KMS-11 (cell line): Measurements from ENCODE around the gene SLC26A8.

Source experiments
- H2AFZ ChIP-seq: fragments of 200-600 bp; sonication (generic); 2 replicates; pipeline ENCODE4 v1.6.1; 2016; ENCODE audit warnings: antibody characterized with exemption, mixed run types, low read depth
- H3K27ac ChIP-seq: fragments of 200-600 bp; sonication (generic); 2 replicates; pipeline ENCODE4 v1.6.1; 2016; ENCODE audit warnings: mild to moderate bottlenecking, mixed run types
- H3K27me3 ChIP-seq: fragments of 200-600 bp; sonication (generic); 2 replicates; pipeline ENCODE4 v1.6.1; 2017; ENCODE audit warnings: mild to moderate bottlenecking, low read depth, mixed run types, moderate library complexity; ENCODE audit not compliant: insufficient read depth
- H3K36me3 ChIP-seq: fragments of 200-600 bp; sonication (generic); 2 replicates; pipeline ENCODE4 v1.6.1; 2017; ENCODE audit warnings: mild to moderate bottlenecking, mixed run types; ENCODE audit not compliant: insufficient read depth
- H3K4me1 ChIP-seq: fragments of 200-600 bp; sonication (generic); 2 replicates; pipeline ENCODE4 v1.6.1; 2016; ENCODE audit warnings: mild to moderate bottlenecking, low read depth, mixed run types; ENCODE audit not compliant: poor library complexity, severe bottlenecking
- H3K4me2 ChIP-seq: fragments of 200-600 bp; sonication (generic); 2 replicates; pipeline ENCODE4 v1.7.0; 2016; ENCODE audit warnings: mild to moderate bottlenecking, mixed run types
- H3K4me3 ChIP-seq: fragments of 200-600 bp; sonication (generic); IDR thresholded peaks from 2 replicates; pipeline ENCODE4 v1.6.1; 2017; ENCODE audit warnings: low read depth, low read length, mixed read lengths; ENCODE audit not compliant: insufficient read depth
- H3K79me2 ChIP-seq: fragments of 200-600 bp; sonication (generic); 2 replicates; pipeline ENCODE4 v1.6.1; 2016; ENCODE audit warnings: low read depth, mixed run types; ENCODE audit not compliant: insufficient read depth
- H3K9ac ChIP-seq: fragments of 200-600 bp; sonication (generic); 2 replicates; pipeline ENCODE4 v1.6.1; 2016; ENCODE audit warnings: mild to moderate bottlenecking, mixed run types
- H4K20me1 ChIP-seq: fragments of 200-600 bp; sonication (generic); 2 replicates; pipeline ENCODE4 v1.6.1; 2016; ENCODE audit warnings: mild to moderate bottlenecking, mixed run types; ENCODE audit not compliant: insufficient read depth
- TF ChIP-seq, protein P1 (sequence below): fragments of 200-600 bp; sonication (generic); conservative IDR thresholded peaks from 2 replicates; pipeline ENCODE4 v1.6.1; 2017; ENCODE audit warnings: low read depth, mild to moderate bottlenecking, antibody characterized with exemption, low read length, moderate library complexity, mixed read lengths

The SLC26A8 gene

DNA sequence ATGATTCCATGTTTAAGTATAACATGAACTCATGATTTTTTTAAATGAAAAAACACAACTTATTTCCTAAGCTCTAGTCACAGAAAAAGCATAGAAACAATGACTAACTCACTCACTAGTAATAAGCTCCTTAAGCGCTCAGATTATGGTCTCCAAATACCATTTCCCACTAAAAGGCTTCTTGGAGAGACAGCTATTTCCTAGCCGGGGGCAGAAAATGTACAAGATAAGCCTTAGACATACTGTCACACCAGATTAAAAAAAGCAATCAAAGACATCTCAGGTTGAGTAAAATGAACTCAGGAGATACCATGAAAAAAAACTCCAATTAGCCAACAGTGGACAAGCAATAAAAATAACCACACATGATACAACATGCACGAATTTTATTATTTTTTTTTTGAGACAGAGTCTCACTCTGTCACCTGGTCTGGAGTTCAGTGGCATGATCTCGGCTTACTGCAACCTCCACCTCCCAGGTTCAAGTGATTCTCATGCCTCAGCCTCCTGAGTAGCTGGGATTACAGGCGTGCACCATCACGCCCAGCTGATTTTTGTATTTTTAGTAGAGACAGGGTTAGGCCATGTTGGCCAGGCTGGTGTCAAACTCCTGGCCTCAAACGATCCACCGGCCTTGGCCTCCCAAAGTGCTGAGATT, 118.5 kb downstream of the SLC26A8 start:
- Histone ChIP-seq H3K36me3 (no peaks in the 10 kb centered on the region; the same call in 1 of the 2 replicates), H3K27me3 (no peaks in the 10 kb centered on the region), H4K20me1 (no peaks in the 10 kb centered on the region; the same call in 1 of the 2 replicates), H3K4me2 (no peak overlapping the region), H2AFZ (no peak overlapping the region), H3K79me2 (peaks cover 92% of the 10 kb centered on the region), H3K27ac (no peak overlapping the region), H3K4me3 (no peak overlapping the region), H3K9ac (no peak overlapping the region), H3K4me1 (peaks cover 8% of the 10 kb centered on the region)
- TF ChIP-seq, protein P1, sequence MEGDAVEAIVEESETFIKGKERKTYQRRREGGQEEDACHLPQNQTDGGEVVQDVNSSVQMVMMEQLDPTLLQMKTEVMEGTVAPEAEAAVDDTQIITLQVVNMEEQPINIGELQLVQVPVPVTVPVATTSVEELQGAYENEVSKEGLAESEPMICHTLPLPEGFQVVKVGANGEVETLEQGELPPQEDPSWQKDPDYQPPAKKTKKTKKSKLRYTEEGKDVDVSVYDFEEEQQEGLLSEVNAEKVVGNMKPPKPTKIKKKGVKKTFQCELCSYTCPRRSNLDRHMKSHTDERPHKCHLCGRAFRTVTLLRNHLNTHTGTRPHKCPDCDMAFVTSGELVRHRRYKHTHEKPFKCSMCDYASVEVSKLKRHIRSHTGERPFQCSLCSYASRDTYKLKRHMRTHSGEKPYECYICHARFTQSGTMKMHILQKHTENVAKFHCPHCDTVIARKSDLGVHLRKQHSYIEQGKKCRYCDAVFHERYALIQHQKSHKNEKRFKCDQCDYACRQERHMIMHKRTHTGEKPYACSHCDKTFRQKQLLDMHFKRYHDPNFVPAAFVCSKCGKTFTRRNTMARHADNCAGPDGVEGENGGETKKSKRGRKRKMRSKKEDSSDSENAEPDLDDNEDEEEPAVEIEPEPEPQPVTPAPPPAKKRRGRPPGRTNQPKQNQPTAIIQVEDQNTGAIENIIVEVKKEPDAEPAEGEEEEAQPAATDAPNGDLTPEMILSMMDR = no peak

DNA sequence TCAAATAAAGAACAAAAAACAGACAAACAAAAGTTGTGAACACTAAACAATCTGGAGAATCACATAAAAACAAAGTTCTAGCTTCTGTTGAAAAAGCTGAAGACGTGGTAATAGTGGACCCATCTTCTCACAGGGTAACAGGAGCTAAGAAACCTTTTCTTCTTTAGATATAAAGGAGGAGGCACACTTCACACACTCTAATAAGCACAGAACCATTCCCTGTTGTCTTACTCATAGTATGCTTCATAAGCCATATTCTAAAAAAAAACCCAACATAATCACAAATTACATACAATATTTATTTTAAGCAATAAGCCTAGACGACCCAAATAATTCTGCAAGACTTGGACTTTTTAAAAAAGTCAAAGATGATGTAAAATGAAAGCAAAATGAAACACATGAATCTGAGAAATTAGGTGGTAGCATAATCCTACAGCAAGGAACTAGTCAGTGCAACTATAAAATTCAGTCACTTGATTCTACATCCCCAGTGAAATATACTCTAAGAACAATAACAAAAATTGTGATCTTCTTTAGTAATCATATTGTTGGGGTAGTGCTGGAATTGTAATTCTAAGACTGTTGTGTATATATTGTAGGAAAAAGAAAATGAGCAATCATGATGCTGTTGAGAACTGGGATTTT, 119.2 kb downstream of the SLC26A8 start:
- Histone ChIP-seq H3K79me2 (peaks cover 89% of the 10 kb centered on the region), H3K4me3 (no peak overlapping the region), H4K20me1 (no peaks in the 10 kb centered on the region; the same call in 1 of the 2 replicates), H3K9ac (no peak overlapping the region), H3K4me2 (no peak overlapping the region), H3K27me3 (no peaks in the 10 kb centered on the region), H3K27ac (no peak overlapping the region), H3K4me1 (peaks cover 8% of the 10 kb centered on the region), H3K36me3 (no peaks in the 10 kb centered on the region; the same call in 1 of the 2 replicates), H2AFZ (no peak overlapping the region)
- TF ChIP-seq, protein P1 = no peak

DNA sequence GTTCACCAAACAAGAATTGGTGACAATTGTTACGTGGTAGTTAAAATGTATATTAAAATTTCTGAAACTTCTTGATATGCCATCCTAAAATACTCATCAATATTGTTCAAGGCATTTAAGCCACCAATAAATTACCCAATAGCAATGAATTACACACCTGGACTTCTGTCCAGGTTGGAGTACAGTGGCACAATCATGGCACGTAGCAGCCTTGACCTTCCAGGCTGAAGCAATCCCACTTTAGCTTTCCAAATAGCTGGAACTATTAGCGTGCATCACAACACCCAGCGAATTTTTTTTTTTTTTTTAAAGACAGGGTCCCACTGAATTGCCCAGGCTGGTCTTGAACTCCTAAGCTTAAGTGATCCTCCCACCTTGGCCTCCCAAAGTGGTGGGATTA, 120.8 kb downstream of the SLC26A8 start:
- TF ChIP-seq, protein P1 = no peak
- no peaks in the 10 kb centered on the region; the same call in 1 of the 2 replicates for H3K36me3 ChIP-seq
- H3K4me3 ChIP-seq = no peak overlapping the region
- H2AFZ ChIP-seq = no peak overlapping the region
- peaks cover 8% of the 10 kb centered on the region for H3K4me1 ChIP-seq
- H3K4me2 ChIP-seq = no peak overlapping the region
- H3K9ac ChIP-seq = no peak overlapping the region
- no peaks in the 10 kb centered on the region; the same call in 1 of the 2 replicates for H4K20me1 ChIP-seq
- H3K79me2 ChIP-seq = peaks cover 86% of the 10 kb centered on the region
- H3K27ac ChIP-seq = no peak overlapping the region
- H3K27me3 ChIP-seq = no peaks in the 10 kb centered on the region

DNA sequence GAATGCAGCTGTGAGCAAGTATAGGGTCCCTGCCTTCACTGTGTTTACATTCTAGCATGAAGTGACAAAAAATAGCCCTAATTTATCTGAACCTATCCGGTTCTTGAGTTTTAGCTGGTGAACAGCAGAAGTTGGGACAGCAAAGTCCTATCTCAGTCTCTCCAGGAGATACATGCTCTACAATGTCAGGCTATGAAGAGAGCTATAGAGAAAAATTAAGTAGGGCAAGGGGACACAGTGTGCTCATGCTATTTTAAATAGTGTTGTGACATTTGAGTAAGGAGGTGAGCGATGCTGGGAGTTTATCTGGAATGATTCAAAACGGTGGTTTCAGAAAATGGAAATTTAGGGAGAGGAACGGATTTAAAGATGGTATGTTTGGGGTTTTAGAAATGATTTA, 124.0 kb downstream of the SLC26A8 start:
- H3K4me2 ChIP-seq = no peak overlapping the region
- H3K27me3 ChIP-seq = no peaks in the 10 kb centered on the region
- H3K36me3 ChIP-seq = no peaks in the 10 kb centered on the region; the same call in 1 of the 2 replicates
- H4K20me1 ChIP-seq = peaks cover 4% of the 10 kb centered on the region
- H2AFZ ChIP-seq = no peak overlapping the region
- no peak overlapping the region for H3K9ac ChIP-seq
- TF ChIP-seq, protein P1 = no peak
- peaks cover 88% of the 10 kb centered on the region for H3K79me2 ChIP-seq
- no peak overlapping the region for H3K27ac ChIP-seq
- H3K4me3 ChIP-seq = no peak overlapping the region
- H3K4me1 ChIP-seq = peaks cover 3% of the 10 kb centered on the region
